Gastrocnemius medialis (tissue), 4 donors: ENCODE data around the gene LAMB1. TPM values are rescaled to one million over a fixed set of nuclear protein-coding genes. Genes with fewer than 3 reads are reported as not detected.

Source experiments
- ATAC-seq, 2 donors: fragments of 150-250 bp; one replicate each; pipeline ENCODE4 v1.9.1; 2016
- DNase-seq, 2 donors: peaks; one replicate each; pipeline ENCODE4 v3.0.0-alpha.2; 2019
- H3K27ac ChIP-seq, 4 donors: fragments of 200-600 bp; sonication (generic); 1 replicate in 1 of 4; 2 replicates in 3 of 4; pipeline ENCODE4 v1.5.1; 2016 to 2018; ENCODE audit warnings: mild to moderate bottlenecking in 2 of 4, moderate library complexity in 1 of 4
- H3K27me3 ChIP-seq, 3 donors: fragments of 200-600 bp; sonication (generic) in 2 of 3; 1 replicate in 1 of 3; 2 replicates in 2 of 3; pipeline versions ENCODE4 v1.5.1 to v1.6.0; 2016 to 2019; ENCODE audit warnings: mild to moderate bottlenecking in 1 of 3, moderate library complexity in 1 of 3
- H3K36me3 ChIP-seq, 2 donors: fragments of 200-600 bp; sonication (generic) in 1 of 2; one replicate each; pipeline ENCODE4 v1.5.1; 2017 to 2018
- H3K4me1 ChIP-seq, 2 donors: fragments of 200-600 bp; sonication (generic) in 1 of 2; one replicate each; pipeline ENCODE4 v1.5.1; 2016 to 2017; ENCODE audit warnings: mild to moderate bottlenecking in 2 of 2
- H3K4me3 ChIP-seq, 4 donors: fragments of 200-600 bp; sonication (generic) in 3 of 4; 1 replicate in 1 of 4; 2 replicates in 3 of 4; pipeline ENCODE4 v1.5.1; 2016 to 2019; ENCODE audit warnings: mild to moderate bottlenecking in 2 of 4
- H3K9me3 ChIP-seq, 3 donors: fragments of 200-600 bp; sonication (generic) in 2 of 3; 1 replicate in 1 of 3; 2 replicates in 2 of 3; pipeline ENCODE4 v1.5.1; 2016 to 2019
- POLR2A ChIP-seq, 2 donors: fragments of 450-650 bp; IDR thresholded peaks; one replicate each; pipeline ENCODE4 v1.6.1; 2017; ENCODE audit warnings: antibody characterized with exemption in 2 of 2, mild to moderate bottlenecking in 2 of 2, moderate library complexity in 2 of 2
- in situ Hi-C, 4 donors: fragments of 200-750 bp; cut with MboI; loops; one replicate each; pipeline versions ENCODE4 v1.15.0 to v1.8.0; 2017; ENCODE audit warnings: low sequenced_read_pairs in 4 of 4
- intact Hi-C: fragments of 100-400 bp; cut with DNase I; formaldehyde crosslinking; loops from one replicate; pipeline ENCODE4 v1.15.1; 2023; ENCODE audit warnings: low total_unique reads
- total RNA-seq, 4 donors: library from RNA; depleted of rRNA; stranded (reverse); fragments of >200 nt; gene quantifications; one replicate each; pipeline versions ENCODE4 v1.1.0 to v1.2.3, GENCODE V29; 2016
- TF ChIP-seq, protein P1 (sequence below), 5 experiments: fragments of 450-650 bp in 3 of 5; fragments of 200-600 bp in 2 of 5; sonication (generic) in 2 of 5; IDR thresholded peaks in 4 of 5; conservative IDR thresholded peaks in 1 of 5; 1 replicate in 4 of 5; 2 replicates in 1 of 5; pipeline ENCODE4 v1.5.1; 2016 to 2019; ENCODE audit warnings: antibody characterized with exemption in 5 of 5, mild to moderate bottlenecking in 3 of 5, moderate library complexity in 3 of 5

LAMB1 gene
- total RNA-seq, 4 donors from 2014 or later = 14.5 to 56.6 (median 29.8) TPM

DNA sequence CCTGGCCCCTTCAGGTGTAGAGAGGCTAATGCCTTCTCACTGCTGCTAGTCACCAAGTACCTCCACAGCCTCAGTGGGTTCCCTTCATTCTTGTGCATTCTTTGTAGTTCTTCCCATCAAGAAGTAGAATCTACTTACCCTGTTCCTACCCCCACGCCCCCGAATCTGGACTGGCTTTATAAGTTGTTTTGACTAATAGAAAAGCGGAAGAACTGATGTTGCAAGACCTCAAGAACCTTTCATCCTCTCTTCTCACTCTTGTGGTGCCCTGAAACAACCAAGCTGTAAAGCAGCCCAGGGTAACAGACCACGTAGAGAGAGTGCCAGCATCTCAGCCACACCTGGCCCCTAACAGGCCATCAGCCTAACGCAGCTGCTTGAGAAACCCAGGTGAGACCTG lies 23.2 kb upstream of the LAMB1 start:
- intact Hi-C loops (no loop called here), in situ Hi-C loops (no loop called here)
- ATAC-seq (no peak), DNase-seq (no peak)
- H3K4me3 ChIP-seq = no peak overlapping the region
- TF ChIP-seq POLR2A (IDR thresholded peaks at IDR 0.05) = no peak
- TF ChIP-seq, protein P1, sequence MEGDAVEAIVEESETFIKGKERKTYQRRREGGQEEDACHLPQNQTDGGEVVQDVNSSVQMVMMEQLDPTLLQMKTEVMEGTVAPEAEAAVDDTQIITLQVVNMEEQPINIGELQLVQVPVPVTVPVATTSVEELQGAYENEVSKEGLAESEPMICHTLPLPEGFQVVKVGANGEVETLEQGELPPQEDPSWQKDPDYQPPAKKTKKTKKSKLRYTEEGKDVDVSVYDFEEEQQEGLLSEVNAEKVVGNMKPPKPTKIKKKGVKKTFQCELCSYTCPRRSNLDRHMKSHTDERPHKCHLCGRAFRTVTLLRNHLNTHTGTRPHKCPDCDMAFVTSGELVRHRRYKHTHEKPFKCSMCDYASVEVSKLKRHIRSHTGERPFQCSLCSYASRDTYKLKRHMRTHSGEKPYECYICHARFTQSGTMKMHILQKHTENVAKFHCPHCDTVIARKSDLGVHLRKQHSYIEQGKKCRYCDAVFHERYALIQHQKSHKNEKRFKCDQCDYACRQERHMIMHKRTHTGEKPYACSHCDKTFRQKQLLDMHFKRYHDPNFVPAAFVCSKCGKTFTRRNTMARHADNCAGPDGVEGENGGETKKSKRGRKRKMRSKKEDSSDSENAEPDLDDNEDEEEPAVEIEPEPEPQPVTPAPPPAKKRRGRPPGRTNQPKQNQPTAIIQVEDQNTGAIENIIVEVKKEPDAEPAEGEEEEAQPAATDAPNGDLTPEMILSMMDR (IDR thresholded peaks at IDR 0.05 in 4 of 5, conservative IDR thresholded peaks at IDR 0.05 in 1 of 5) = no peak
- no peaks in the 10 kb centered on the region for H3K27me3 ChIP-seq
- H3K36me3 ChIP-seq = no peaks in the 10 kb centered on the region
- no peaks in the 10 kb centered on the region for H3K9me3 ChIP-seq
- no peaks in the 10 kb centered on the region for H3K4me1 ChIP-seq
- no peak overlapping the region for H3K27ac ChIP-seq

- DNase-seq (no peak), ATAC-seq (no peak)
- no peaks in the 10 kb centered on the region for H3K36me3 ChIP-seq
- H3K27ac ChIP-seq = no peak overlapping the region
- H3K9me3 ChIP-seq = no peaks in the 10 kb centered on the region
- H3K4me3 ChIP-seq = no peak overlapping the region
- in situ Hi-C loops = no loop called here
- intact Hi-C loops = no loop called here
- no peaks in the 10 kb centered on the region for H3K4me1 ChIP-seq
- H3K27me3 ChIP-seq = no peaks in the 10 kb centered on the region
- TF ChIP-seq POLR2A (IDR thresholded peaks at IDR 0.05) = no peak
- TF ChIP-seq, protein P1 (IDR thresholded peaks at IDR 0.05 in 4 of 5, conservative IDR thresholded peaks at IDR 0.05 in 1 of 5) = no peak
These were observed 21.6 kb upstream of the LAMB1 start for GRCh38 chr7:108024538-108024937.

- Histone ChIP-seq H3K4me1 (no peaks in the 10 kb centered on the region), H3K27ac (no peak overlapping the region), H3K9me3 (no peaks in the 10 kb centered on the region), H3K36me3 (no peaks in the 10 kb centered on the region), H3K4me3 (no peak overlapping the region), H3K27me3 (no peaks in the 10 kb centered on the region)
- TF ChIP-seq, protein P1 (IDR thresholded peaks at IDR 0.05 in 4 of 5, conservative IDR thresholded peaks at IDR 0.05 in 1 of 5) = no peak
- no peak for TF ChIP-seq POLR2A (IDR thresholded peaks at IDR 0.05)
- DNase-seq = no peak
- in situ Hi-C loops = no loop called here
- intact Hi-C loops = no loop called here
- ATAC-seq = no peak
These were observed 17.6 kb upstream of the LAMB1 start for GRCh38 chr7:108020585-108020984.

DNA sequence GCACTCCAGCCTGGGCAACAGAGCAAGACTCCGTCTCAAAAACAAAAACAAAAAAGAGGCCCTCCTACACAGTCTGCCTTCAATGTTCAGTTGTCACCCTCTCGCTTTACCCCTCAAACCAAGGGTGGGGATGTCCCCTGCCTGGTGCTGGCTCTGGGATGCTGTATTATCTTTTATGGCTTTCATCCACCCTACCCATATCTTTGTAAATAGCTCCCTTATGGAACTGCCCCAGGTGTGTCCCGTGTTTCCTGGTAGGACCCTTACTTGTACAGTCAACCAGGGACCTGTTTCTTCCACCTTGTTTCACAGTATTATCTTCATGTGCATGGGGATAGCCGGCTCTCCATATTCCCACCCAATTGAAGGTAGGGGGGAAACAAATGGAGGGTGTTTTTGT lies 15.7 kb upstream of the LAMB1 start:
- DNase-seq (no peak), ATAC-seq (no peak)
- Histone ChIP-seq H3K27ac (no peak overlapping the region), H3K36me3 (no peaks in the 10 kb centered on the region), H3K4me1 (no peaks in the 10 kb centered on the region), H3K9me3 (no peaks in the 10 kb centered on the region), H3K27me3 (no peaks in the 10 kb centered on the region), H3K4me3 (no peak overlapping the region)
- in situ Hi-C loops (no loop called here), intact Hi-C loops (loop anchor here (10.0 kb wide), 1 partner anchor 126 kb away; no protein-coding TSS in a partner anchor)
- TF ChIP-seq, protein P1 (IDR thresholded peaks at IDR 0.05 in 4 of 5, conservative IDR thresholded peaks at IDR 0.05 in 1 of 5) = no peak
- no peak for TF ChIP-seq POLR2A (IDR thresholded peaks at IDR 0.05)

DNA sequence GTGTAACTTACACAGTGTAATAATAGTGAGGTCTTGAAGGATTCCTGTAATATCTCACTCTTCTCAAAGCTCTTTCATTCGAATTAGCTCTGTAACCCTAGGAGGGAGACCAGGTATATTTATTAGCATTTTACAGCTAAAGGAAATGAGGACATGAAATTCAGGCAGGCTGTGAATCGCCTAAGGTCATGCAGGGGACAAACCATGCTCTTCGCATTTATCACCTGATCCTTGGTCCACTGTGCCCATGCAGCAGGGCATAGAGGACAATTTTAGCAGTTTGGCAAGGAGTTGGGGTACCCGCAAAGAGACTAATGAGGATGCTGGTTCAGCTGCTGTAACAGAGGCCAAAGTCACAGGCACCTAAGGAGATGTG lies 14.8 kb upstream of the LAMB1 start:
- ATAC-seq = no peak

More for the DNA sequence above, 14.8 kb upstream of the LAMB1 start:
- H3K4me3 ChIP-seq = no peak overlapping the region
- no peaks in the 10 kb centered on the region for H3K9me3 ChIP-seq
- TF ChIP-seq POLR2A (IDR thresholded peaks at IDR 0.05) = no peak
- TF ChIP-seq, protein P1 (IDR thresholded peaks at IDR 0.05 in 4 of 5, conservative IDR thresholded peaks at IDR 0.05 in 1 of 5) = no peak
- no peaks in the 10 kb centered on the region for H3K4me1 ChIP-seq
- no peaks in the 10 kb centered on the region for H3K27me3 ChIP-seq
- in situ Hi-C loops = no loop called here
- no peak overlapping the region for H3K27ac ChIP-seq
- H3K36me3 ChIP-seq = no peaks in the 10 kb centered on the region
- intact Hi-C loops = loop anchor here (10.0 kb wide), 1 partner anchor 127 kb away; no protein-coding TSS in a partner anchor
- DNase-seq = no peak
